Naive thymus-derived CD4-positive, alpha-beta T cell (primary cell): ENCODE data around the gene SF1. TPM values are rescaled to one million over a fixed set of nuclear protein-coding genes. Genes with fewer than 3 reads are reported as not detected.

Source experiments
- ATAC-seq: fragments of 150-1000 bp; cut with Tn5 transposase; 2 replicates; pipeline ENCODE4 v1.10.0; 2021; ENCODE audit warnings: mild to moderate bottlenecking, moderate library complexity
- CTCF ChIA-PET: fragments of 350-600 bp; sonication (Branson Sonifier 250); formaldehyde crosslinking; loops from one replicate; lab custom pipeline; 2021; ENCODE audit warnings: antibody characterized with exemption; lab: Charles Lee
- POLR2A ChIA-PET: fragments of 350-600 bp; sonication (Branson Sonifier 250); formaldehyde crosslinking; loops from one replicate; lab custom pipeline; 2021; ENCODE audit warnings: antibody characterized with exemption, inconsistent platforms; lab: Charles Lee
- DNase-seq, 9 donors: peaks; one replicate each; pipeline versions ENCODE4 v3.0.0 to v3.0.0-alpha.2; 2020 to 2022; ENCODE audit warnings: mixed read lengths in 1 of 9
- H3K27ac ChIP-seq: one replicate; pipeline ENCODE4 v1.7.0; 2013; ENCODE audit warnings: mild to moderate bottlenecking, low read depth, low read length, moderate library complexity
- H3K27me3 ChIP-seq, 2 donors: one replicate each; pipeline ENCODE4 v1.7.0; 2013; ENCODE audit warnings: low read length in 2 of 2, mild to moderate bottlenecking in 2 of 2, moderate library complexity in 2 of 2; ENCODE audit not compliant: control insufficient read depth in 2 of 2, insufficient read depth in 2 of 2
- H3K36me3 ChIP-seq, 3 experiments: 1 replicate in 2 of 3; 2 replicates in 1 of 3; pipeline ENCODE4 v1.7.0; 2013; ENCODE audit warnings: low read length in 3 of 3, mild to moderate bottlenecking in 3 of 3, moderate library complexity in 1 of 3; ENCODE audit not compliant: insufficient read depth in 3 of 3, control insufficient read depth in 2 of 3
- H3K4me1 ChIP-seq, 2 donors: one replicate each; pipeline ENCODE4 v1.7.0; 2013; ENCODE audit warnings: low read length in 2 of 2, mild to moderate bottlenecking in 2 of 2, moderate library complexity in 1 of 2; ENCODE audit not compliant: control insufficient read depth in 2 of 2, insufficient read depth in 2 of 2
- H3K4me3 ChIP-seq: 2 replicates; pipeline ENCODE4 v1.7.0; 2013; ENCODE audit warnings: mild to moderate bottlenecking, low read length
- H3K9me3 ChIP-seq, 3 experiments: 1 replicate in 2 of 3; 2 replicates in 1 of 3; pipeline ENCODE4 v1.7.0; 2013; ENCODE audit warnings: low read length in 3 of 3; ENCODE audit not compliant: control insufficient read depth in 2 of 3
- H3K27ac Mint-ChIP-seq, 9 donors: one replicate each; pipeline ENCODE4 v1.8.0; 2020 to 2022; ENCODE audit warnings: mixed read lengths in 9 of 9, mild to moderate bottlenecking in 8 of 9, moderate library complexity in 5 of 9, inconsistent platforms in 2 of 9
- H3K27me3 Mint-ChIP-seq, 5 donors: one replicate each; pipeline ENCODE4 v1.8.0; 2021 to 2022; ENCODE audit warnings: mixed read lengths in 5 of 5, mild to moderate bottlenecking in 1 of 5
- H3K36me3 Mint-ChIP-seq, 5 donors: one replicate each; pipeline ENCODE4 v1.8.0; 2020 to 2022; ENCODE audit warnings: mixed read lengths in 5 of 5, mild to moderate bottlenecking in 3 of 5, inconsistent platforms in 1 of 5
- H3K4me1 Mint-ChIP-seq, 7 donors: one replicate each; pipeline ENCODE4 v1.8.0; 2020 to 2022; ENCODE audit warnings: mixed read lengths in 7 of 7, mild to moderate bottlenecking in 3 of 7, inconsistent platforms in 1 of 7
- H3K4me3 Mint-ChIP-seq, 10 donors: one replicate each; pipeline ENCODE4 v1.8.0; 2020 to 2022; ENCODE audit warnings: mild to moderate bottlenecking in 10 of 10, mixed read lengths in 10 of 10, moderate library complexity in 6 of 10, inconsistent platforms in 2 of 10
- H3K9me3 Mint-ChIP-seq, 11 donors: one replicate each; pipeline ENCODE4 v1.8.0; 2020 to 2022; ENCODE audit warnings: mixed read lengths in 11 of 11, mild to moderate bottlenecking in 4 of 11, inconsistent platforms in 1 of 11, moderate library complexity in 1 of 11
- intact Hi-C, 2 donors: fragments of 100-400 bp; cut with micrococcal nuclease; formaldehyde crosslinking; loops; one replicate each; pipeline ENCODE4 v1.15.1; 2023
- polyA plus RNA-seq, 2 donors: library from polyadenylated mRNA; unstranded; fragments of 300-500 nt; fragmentation: Illumina TruSeq; gene quantifications; one replicate each; pipeline ENCODE4 v1.2.3, GENCODE V29; 2021
- total RNA-seq, 6 experiments: library from RNA in 5 of 6; stranded (reverse) in 5 of 6; gene quantifications; 1 replicate in 5 of 6; 2 replicates in 1 of 6; pipeline ENCODE4 v1.2.3 and lab custom pipeline; 2021 to 2026

SF1 gene
- 1,000 to 10,000 TPM in 2 of 5 experiments, 100 to 1,000 TPM in 3; 462 to 1,612 (median 904) TPM for total RNA-seq
- polyA plus RNA-seq = 100 to 1,000 TPM; 101 to 155 TPM
- total RNA-seq (lab: John Stamatoyannopoulos, UW) = 903 reads per million, percentile 99 among the genes with 10 or more reads in this experiment

- DNase-seq (peak; percentile 86 to 100 (median 100)), ATAC-seq (peak; percentile 89)
- Histone ChIP-seq H3K27me3 (no peaks in the 10 kb centered on the region), H3K4me1 (peaks cover 48 to 52% of the 10 kb centered on the region in 2 donors), H3K36me3 (peaks cover 25 to 38% (median 33%) of the 10 kb centered on the region in 3 experiments), H3K27ac (peak within 1 kb of the TSS; percentile 99), H3K4me3 (peak within 1 kb of the TSS; percentile 94), H3K9me3 (no peaks in the 10 kb centered on the region)
- intact Hi-C loops = loop anchor here (1.0 to 10.0 kb wide), 18 partner anchors 9 to 792 kb away; partner anchors contain the start of genes ATG2A (in 2 of the 2), EHD1 (in 2 of the 2), MAP4K2 (in 2 of the 2) and MEN1 (in 2 of the 2)
- peaks cover 0 to 5% (median 0%) of the 10 kb centered on the region in 5 donors for H3K27me3 Mint-ChIP-seq
- H3K4me3 Mint-ChIP-seq = peak within 1 kb of the TSS; percentile 90 to 97 (median 94)
- peaks cover 13 to 38% (median 35%) of the 10 kb centered on the region in 5 donors for H3K36me3 Mint-ChIP-seq
- ChIA-PET POLR2A (interaction anchor here (0.5 to 30.7 kb wide), 50 partner anchors 8 to 1939 kb away, joined by 3 to 1956 read pairs (median 4); partner anchors contain the start of genes ARL2, CCDC85B, CDC42BPG and FAU), CTCF (interaction anchor here (0.5 to 1.6 kb wide), 10 partner anchors 9 to 1339 kb away, joined by 3 to 8 read pairs (median 4); partner anchors contain the start of genes FAU, MEN1, MRPL49 and RASGRP2)
- peaks cover 52 to 72% (median 64%) of the 10 kb centered on the region in 7 donors for H3K4me1 Mint-ChIP-seq
- peaks cover 0 to 17% (median 0%) of the 10 kb centered on the region in 11 donors for H3K9me3 Mint-ChIP-seq
- H3K27ac Mint-ChIP-seq = peak within 1 kb of the TSS; percentile 98 to 100 (median 99)
Measured at GRCh38 chr11:64778473-64779298, at the start of gene SF1. Gene SF1 (minus strand): TSS chr11:64778542. CDS start chr11:64778392, 150 bp downstream.

- H3K4me3 Mint-ChIP-seq = no peak overlapping the region
- no peak for ATAC-seq
- intact Hi-C loops = no loop called here
- POLR2A ChIA-PET = no interaction called here
- peaks cover 0 to 26% (median 4%) of the 10 kb centered on the region in 5 donors for H3K36me3 Mint-ChIP-seq
- H3K27ac Mint-ChIP-seq = no peak overlapping the region
- Histone ChIP-seq H3K36me3 (peaks cover 0 to 59% (median 0%) of the 10 kb centered on the region in 3 experiments), H3K27ac (no peak overlapping the region), H3K27me3 (no peaks in the 10 kb centered on the region), H3K9me3 (no peaks in the 10 kb centered on the region), H3K4me1 (no peaks in the 10 kb centered on the region), H3K4me3 (no peak overlapping the region)
- no peaks in the 10 kb centered on the region for H3K9me3 Mint-ChIP-seq
- H3K4me1 Mint-ChIP-seq = no peaks in the 10 kb centered on the region
- CTCF ChIA-PET = interaction anchor here (0.6 kb wide), 1 partner anchor 16 kb away, joined by 5 read pairs; no protein-coding TSS in a partner anchor
- no peaks in the 10 kb centered on the region for H3K27me3 Mint-ChIP-seq
- DNase-seq = no peak
Measured at GRCh38 chr11:64827451-64827839, 49.1 kb upstream of the SF1 start.

- ChIA-PET CTCF (interaction anchor here (0.6 to 0.8 kb wide), 2 partner anchors 15 to 72 kb away, joined by 3 to 5 read pairs; no protein-coding TSS in a partner anchor), POLR2A (interaction anchor here (1.1 kb wide), 1 partner anchor 48 kb away, joined by 3 read pairs; the partner anchor contains the start of gene SF1)
- H3K27ac ChIP-seq = no peak overlapping the region
- ATAC-seq (no peak), DNase-seq (peak in 1 of 9 donors; percentile 5)
- intact Hi-C loops = no loop called here
- H3K36me3 ChIP-seq = peaks cover 0 to 53% (median 0%) of the 10 kb centered on the region in 3 experiments
- H3K9me3 Mint-ChIP-seq = no peaks in the 10 kb centered on the region
- peaks cover 0 to 23% (median 4%) of the 10 kb centered on the region in 5 donors for H3K36me3 Mint-ChIP-seq
- no peaks in the 10 kb centered on the region for H3K9me3 ChIP-seq
- no peaks in the 10 kb centered on the region for H3K4me1 ChIP-seq
- H3K4me1 Mint-ChIP-seq = no peaks in the 10 kb centered on the region
- no peaks in the 10 kb centered on the region for H3K27me3 ChIP-seq
- no peak overlapping the region for H3K27ac Mint-ChIP-seq
- no peak overlapping the region for H3K4me3 Mint-ChIP-seq
- no peaks in the 10 kb centered on the region for H3K27me3 Mint-ChIP-seq
- no peak overlapping the region for H3K4me3 ChIP-seq
Measured at GRCh38 chr11:64826578-64827450, 48.5 kb upstream of the SF1 start.

- H3K9me3 Mint-ChIP-seq = no peaks in the 10 kb centered on the region
- CTCF ChIA-PET = interaction anchor here (0.7 kb wide), 1 partner anchor 826 kb away, joined by 3 read pairs; no protein-coding TSS in a partner anchor
Measured at GRCh38 chr11:64826062-64826461, 47.7 kb upstream of the SF1 start.

DNA sequence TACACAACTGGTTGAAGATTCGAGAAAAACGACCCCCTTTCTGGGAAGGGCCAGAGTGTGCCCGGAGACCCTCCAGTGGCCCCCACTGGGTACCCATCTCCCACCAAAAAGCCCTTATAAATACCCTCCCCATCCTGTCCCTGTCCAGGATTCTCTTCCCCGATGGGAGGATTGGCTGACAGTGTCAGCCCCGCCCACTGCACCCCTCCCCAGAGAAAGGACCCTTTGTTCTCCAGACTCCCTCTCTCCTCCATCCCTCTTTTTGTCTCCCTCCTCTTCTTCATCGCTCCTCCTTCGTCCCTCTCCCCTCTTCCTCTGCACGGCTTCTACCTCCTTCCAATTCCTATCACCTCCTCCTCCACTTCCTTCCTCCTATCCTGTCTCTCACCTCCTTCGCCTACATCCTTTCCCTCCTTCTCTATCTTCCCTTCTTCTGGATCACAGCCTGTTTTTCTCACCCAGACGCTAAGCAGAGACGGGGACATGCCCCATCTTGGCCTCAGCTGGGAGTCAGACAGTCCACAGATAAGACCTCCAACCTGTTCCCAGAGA, 45.3 kb upstream of the SF1 start:
- no peaks in the 10 kb centered on the region for H3K27me3 ChIP-seq
- peaks cover 0 to 30% (median 0%) of the 10 kb centered on the region in 3 experiments for H3K36me3 ChIP-seq
- no peak for ATAC-seq
- H3K4me1 ChIP-seq = no peaks in the 10 kb centered on the region
- H3K27ac Mint-ChIP-seq = no peak overlapping the region
- no peaks in the 10 kb centered on the region for H3K9me3 Mint-ChIP-seq
- DNase-seq = no peak
- peaks cover 0 to 21% (median 4%) of the 10 kb centered on the region in 5 donors for H3K36me3 Mint-ChIP-seq
- H3K4me1 Mint-ChIP-seq = peaks cover 0 to 1% (median 0%) of the 10 kb centered on the region in 7 donors
- no peaks in the 10 kb centered on the region for H3K27me3 Mint-ChIP-seq
- intact Hi-C loops = no loop called here
- no peak overlapping the region for H3K4me3 ChIP-seq
- no peaks in the 10 kb centered on the region for H3K9me3 ChIP-seq
- CTCF ChIA-PET = no interaction called here
- H3K4me3 Mint-ChIP-seq = no peak overlapping the region
- POLR2A ChIA-PET = no interaction called here
- no peak overlapping the region for H3K27ac ChIP-seq

More at GRCh38 chr11:64826062-64826461, 47.7 kb upstream of the SF1 start:
- no peaks in the 10 kb centered on the region for H3K4me1 Mint-ChIP-seq
- H3K9me3 ChIP-seq = no peaks in the 10 kb centered on the region
- no peak for ATAC-seq
- H3K36me3 ChIP-seq = peaks cover 0 to 46% (median 0%) of the 10 kb centered on the region in 3 experiments
- H3K4me3 Mint-ChIP-seq = no peak overlapping the region
- intact Hi-C loops = no loop called here
- POLR2A ChIA-PET = interaction anchor here (1.1 kb wide), 1 partner anchor 47 kb away, joined by 3 read pairs; the partner anchor contains the start of gene SF1
- no peaks in the 10 kb centered on the region for H3K4me1 ChIP-seq
- H3K4me3 ChIP-seq = no peak overlapping the region
- no peak for DNase-seq
- no peak overlapping the region for H3K27ac ChIP-seq
- no peaks in the 10 kb centered on the region for H3K27me3 Mint-ChIP-seq
- peaks cover 0 to 21% (median 4%) of the 10 kb centered on the region in 5 donors for H3K36me3 Mint-ChIP-seq
- no peaks in the 10 kb centered on the region for H3K27me3 ChIP-seq
- no peak overlapping the region for H3K27ac Mint-ChIP-seq
